H1 (cell line): ENCODE data around the gene STK31.

Source experiments
- CREB1 ChIP-seq: IDR thresholded peaks from 2 replicates; pipeline ENCODE4 v1.6.1; 2012; ENCODE audit warnings: inconsistent platforms
- KDM5A ChIP-seq: fragments of 200-600 bp; IDR thresholded peaks from 2 replicates; pipeline ENCODE4 v1.7.1; 2012; ENCODE audit warnings: mild to moderate bottlenecking, low read length, inconsistent platforms, mixed read lengths
- RFX5 ChIP-seq: IDR thresholded peaks from 2 replicates; pipeline ENCODE4 v1.6.1; 2011; ENCODE audit warnings: low read depth, low read length, improper control_type of control experiment, borderline replicate concordance
- SIN3A ChIP-seq, 2 experiments: IDR thresholded peaks in 1 of 2; conservative IDR thresholded peaks in 1 of 2; 2 replicates each; pipeline ENCODE4 v1.6.1; 2011 to 2012; ENCODE audit warnings: low read length in 2 of 2, improper control_type of control experiment in 1 of 2, low read depth in 1 of 2, mild to moderate bottlenecking in 1 of 2
- TF ChIP-seq, protein P1 (sequence below), 3 experiments: IDR thresholded peaks; 1 replicate in 2 of 3; 2 replicates in 1 of 3; pipeline versions ENCODE4 v1.5.1 to v1.6.1; 2011; ENCODE audit warnings: low read length in 3 of 3, mild to moderate bottlenecking in 3 of 3, inconsistent platforms in 2 of 3, low read depth in 1 of 3, moderate library complexity in 1 of 3; ENCODE audit not compliant: insufficient read depth in 1 of 3; ENCODE audit errors: control extremely low read depth in 1 of 3
- TF ChIP-seq, protein P2 (sequence below): IDR thresholded peaks from 2 replicates; pipeline ENCODE4 v1.6.1; 2012; ENCODE audit warnings: low read length, inconsistent platforms
- TF ChIP-seq, protein P3 (sequence below): IDR thresholded peaks from 2 replicates; pipeline ENCODE4 v1.6.1; 2011; ENCODE audit warnings: low read length, improper control_type of control experiment

DNA sequence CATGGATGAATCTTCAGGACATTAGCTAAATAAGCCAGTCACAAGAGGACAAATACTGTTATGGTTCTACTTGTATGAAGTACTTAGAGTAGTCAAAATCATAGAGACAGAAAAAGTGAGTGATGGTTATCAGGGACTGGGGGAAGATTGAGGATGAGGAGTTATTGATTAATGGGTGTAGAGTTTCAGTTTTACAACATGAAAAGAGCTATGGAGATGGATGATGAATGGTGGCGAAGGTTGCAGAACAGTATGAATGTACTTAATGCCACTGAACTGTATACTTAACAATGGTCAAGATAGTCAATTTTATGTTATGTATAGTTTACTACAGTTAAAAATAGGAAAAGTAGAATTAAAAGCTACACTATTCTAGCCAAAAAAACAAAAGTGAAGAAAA is 7.8 kb downstream of the STK31 start:
- TF ChIP-seq RFX5 = no peak
- TF ChIP-seq KDM5A = no peak
- no peak for TF ChIP-seq CREB1
- TF ChIP-seq, protein P1, sequence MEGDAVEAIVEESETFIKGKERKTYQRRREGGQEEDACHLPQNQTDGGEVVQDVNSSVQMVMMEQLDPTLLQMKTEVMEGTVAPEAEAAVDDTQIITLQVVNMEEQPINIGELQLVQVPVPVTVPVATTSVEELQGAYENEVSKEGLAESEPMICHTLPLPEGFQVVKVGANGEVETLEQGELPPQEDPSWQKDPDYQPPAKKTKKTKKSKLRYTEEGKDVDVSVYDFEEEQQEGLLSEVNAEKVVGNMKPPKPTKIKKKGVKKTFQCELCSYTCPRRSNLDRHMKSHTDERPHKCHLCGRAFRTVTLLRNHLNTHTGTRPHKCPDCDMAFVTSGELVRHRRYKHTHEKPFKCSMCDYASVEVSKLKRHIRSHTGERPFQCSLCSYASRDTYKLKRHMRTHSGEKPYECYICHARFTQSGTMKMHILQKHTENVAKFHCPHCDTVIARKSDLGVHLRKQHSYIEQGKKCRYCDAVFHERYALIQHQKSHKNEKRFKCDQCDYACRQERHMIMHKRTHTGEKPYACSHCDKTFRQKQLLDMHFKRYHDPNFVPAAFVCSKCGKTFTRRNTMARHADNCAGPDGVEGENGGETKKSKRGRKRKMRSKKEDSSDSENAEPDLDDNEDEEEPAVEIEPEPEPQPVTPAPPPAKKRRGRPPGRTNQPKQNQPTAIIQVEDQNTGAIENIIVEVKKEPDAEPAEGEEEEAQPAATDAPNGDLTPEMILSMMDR (IDR thresholded peaks at IDR 0.05; ENCODE audit: control extremely low read depth in 1 of 3, insufficient read depth in 1 of 3, low read depth in 1 of 3, low read length in 3 of 3) = no peak
- TF ChIP-seq, protein P2, sequence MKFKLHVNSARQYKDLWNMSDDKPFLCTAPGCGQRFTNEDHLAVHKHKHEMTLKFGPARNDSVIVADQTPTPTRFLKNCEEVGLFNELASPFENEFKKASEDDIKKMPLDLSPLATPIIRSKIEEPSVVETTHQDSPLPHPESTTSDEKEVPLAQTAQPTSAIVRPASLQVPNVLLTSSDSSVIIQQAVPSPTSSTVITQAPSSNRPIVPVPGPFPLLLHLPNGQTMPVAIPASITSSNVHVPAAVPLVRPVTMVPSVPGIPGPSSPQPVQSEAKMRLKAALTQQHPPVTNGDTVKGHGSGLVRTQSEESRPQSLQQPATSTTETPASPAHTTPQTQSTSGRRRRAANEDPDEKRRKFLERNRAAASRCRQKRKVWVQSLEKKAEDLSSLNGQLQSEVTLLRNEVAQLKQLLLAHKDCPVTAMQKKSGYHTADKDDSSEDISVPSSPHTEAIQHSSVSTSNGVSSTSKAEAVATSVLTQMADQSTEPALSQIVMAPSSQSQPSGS = no peak
- TF ChIP-seq, protein P3, sequence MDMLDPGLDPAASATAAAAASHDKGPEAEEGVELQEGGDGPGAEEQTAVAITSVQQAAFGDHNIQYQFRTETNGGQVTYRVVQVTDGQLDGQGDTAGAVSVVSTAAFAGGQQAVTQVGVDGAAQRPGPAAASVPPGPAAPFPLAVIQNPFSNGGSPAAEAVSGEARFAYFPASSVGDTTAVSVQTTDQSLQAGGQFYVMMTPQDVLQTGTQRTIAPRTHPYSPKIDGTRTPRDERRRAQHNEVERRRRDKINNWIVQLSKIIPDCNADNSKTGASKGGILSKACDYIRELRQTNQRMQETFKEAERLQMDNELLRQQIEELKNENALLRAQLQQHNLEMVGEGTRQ = no peak
- TF ChIP-seq SIN3A (conservative IDR thresholded peaks at IDR 0.05 in 1 of 2, IDR thresholded peaks at IDR 0.05 in 1 of 2; ENCODE audit: low read depth in 1 of 2, low read length in 2 of 2) = no peak
